IMR-90 (cell line): Measurements from ENCODE around the gene C17orf107. TPM values are rescaled to one million over a fixed set of nuclear protein-coding genes. Genes with fewer than 3 reads are reported as not detected.

Experiments used
- ATAC-seq: fragments of 200-7000 bp; cut with Tn5 transposase; 2 replicates; pipeline ENCODE4 v1.9.1; 2020; ENCODE audit warnings: low read depth, mild to moderate bottlenecking, moderate library complexity
- BruUV-seq: library from RNA; stranded (reverse); fragments of 400-500 nt; replicated peaks from 2 replicates; lab custom pipeline; 2021; lab: Mats Ljungman, UMichigan
- CTCF ChIA-PET: fragments of 300-600 bp; formaldehyde crosslinking; extraction: SDS; loops from one replicate; lab custom pipeline; 2021; ENCODE audit warnings: antibody characterized with exemption; lab: Yijun Ruan, JAX
- POLR2A ChIA-PET: fragments of 300-600 bp; sonication (Branson Sonifier 250); formaldehyde crosslinking; loops from one replicate; lab custom pipeline; 2022; ENCODE audit warnings: antibody characterized with exemption; ENCODE audit not compliant: unreplicated experiment; lab: Charles Lee
- DNase-seq: peaks from one replicate; pipeline ENCODE4 v3.0.0; 2013
- H2AFZ ChIP-seq: replicated peaks from 2 replicates; pipeline ENCODE3; 2013; ENCODE audit warnings: low read length, mild to moderate bottlenecking; ENCODE audit not compliant: poor library complexity
- H2AK5ac ChIP-seq: 2 replicates; pipeline ENCODE4 v1.6.1; 2013; ENCODE audit warnings: low read depth, low read length, inconsistent platforms
- H2AK9ac ChIP-seq: replicated peaks from 2 replicates; pipeline ENCODE3; 2013; ENCODE audit warnings: mild to moderate bottlenecking, low read depth, low read length, moderate library complexity; ENCODE audit not compliant: poor library complexity
- H2BK120ac ChIP-seq: 2 replicates; pipeline ENCODE4 v1.6.1; 2013; ENCODE audit warnings: low read depth, low read length, inconsistent platforms
- H2BK15ac ChIP-seq: 3 replicates; pipeline ENCODE4 v1.6.1; 2013; ENCODE audit warnings: low read depth, low read length, inconsistent platforms
- H2BK20ac ChIP-seq: 2 replicates; pipeline ENCODE4 v1.6.1; 2013; ENCODE audit warnings: low read depth, mild to moderate bottlenecking, inconsistent platforms, low read length, moderate library complexity
- H2BK5ac ChIP-seq: 2 replicates; pipeline ENCODE4 v1.6.1; 2013; ENCODE audit warnings: mild to moderate bottlenecking, low read depth, low read length, inconsistent platforms; ENCODE audit not compliant: poor library complexity, severe bottlenecking
- H3K14ac ChIP-seq: replicated peaks from 2 replicates; pipeline ENCODE4 v1.6.1; 2013; ENCODE audit warnings: low read depth, low read length, inconsistent platforms
- H3K18ac ChIP-seq: 2 replicates; pipeline ENCODE4 v1.6.1; 2013; ENCODE audit warnings: low read depth, low read length, control low read depth
- H3K23ac ChIP-seq: 2 replicates; pipeline ENCODE4 v1.6.1; 2013; ENCODE audit warnings: low read depth, low read length, inconsistent platforms
- H3K27ac ChIP-seq: 2 replicates; pipeline ENCODE4 v1.5.1; 2013; ENCODE audit warnings: mild to moderate bottlenecking, control low read depth, low read length; ENCODE audit not compliant: insufficient read depth
- H3K27me3 ChIP-seq: 2 replicates; pipeline ENCODE4 v1.6.1; 2013; ENCODE audit warnings: low read length; ENCODE audit not compliant: control insufficient read depth, insufficient read depth
- H3K36me3 ChIP-seq: 2 replicates; pipeline ENCODE4 v1.6.1; 2013; ENCODE audit warnings: low read length, mixed read lengths; ENCODE audit not compliant: control insufficient read depth, insufficient read depth
- H3K4ac ChIP-seq: 2 replicates; pipeline ENCODE4 v1.6.1; 2013; ENCODE audit warnings: low read depth, low read length, inconsistent platforms
- H3K4me1 ChIP-seq: 2 replicates; pipeline ENCODE4 v1.6.1; 2013; ENCODE audit warnings: low read length, mixed read lengths; ENCODE audit not compliant: control insufficient read depth, insufficient read depth
- H3K4me2 ChIP-seq: 2 replicates; pipeline ENCODE4 v1.6.1; 2013; ENCODE audit warnings: low read depth, mild to moderate bottlenecking, control low read depth, low read length, moderate library complexity
- H3K4me3 ChIP-seq: 2 replicates; pipeline ENCODE4 v1.5.1; 2013; ENCODE audit warnings: low read depth, mild to moderate bottlenecking, control low read depth, low read length, moderate library complexity; ENCODE audit not compliant: insufficient read depth
- H3K56ac ChIP-seq: 2 replicates; pipeline ENCODE4 v1.6.1; 2013; ENCODE audit warnings: low read length, inconsistent platforms; ENCODE audit not compliant: insufficient read depth; ENCODE audit errors: extremely low read depth
- H3K79me1 ChIP-seq, 2 experiments: 2 replicates each; pipeline ENCODE4 v1.6.1; 2013; ENCODE audit warnings: low read length in 2 of 2, inconsistent platforms in 1 of 2, low read depth in 1 of 2
- H3K9ac ChIP-seq: 2 replicates; pipeline ENCODE4 v1.6.1; 2013; ENCODE audit warnings: low read depth, low read length, control low read depth
- H3K9me1 ChIP-seq: 2 replicates; pipeline ENCODE4 v1.6.1; 2013; ENCODE audit warnings: low read length, inconsistent platforms; ENCODE audit not compliant: insufficient read depth
- H3K9me3 ChIP-seq: 2 replicates; pipeline ENCODE4 v1.6.1; 2013; ENCODE audit warnings: low read length; ENCODE audit not compliant: control insufficient read depth, insufficient read depth
- H4K20me1 ChIP-seq: 2 replicates; pipeline ENCODE4 v1.6.1; 2013; ENCODE audit warnings: low read length, inconsistent platforms; ENCODE audit not compliant: insufficient read depth
- H4K5ac ChIP-seq: 2 replicates; pipeline ENCODE4 v1.6.1; 2013; ENCODE audit warnings: mild to moderate bottlenecking, low read depth, low read length, control low read depth
- H4K8ac ChIP-seq, 2 experiments: 2 replicates each; pipeline ENCODE4 v1.6.1; 2013; ENCODE audit warnings: low read depth in 2 of 2, low read length in 2 of 2, control low read depth in 1 of 2, inconsistent platforms in 1 of 2
- H4K91ac ChIP-seq: 2 replicates; pipeline ENCODE4 v1.6.1; 2013; ENCODE audit warnings: low read depth, low read length, inconsistent platforms; ENCODE audit not compliant: insufficient read depth
- BHLHE40 ChIP-seq: fragments of 150-350 bp; IDR thresholded peaks from 2 replicates; pipeline ENCODE4 v1.6.1; 2016; ENCODE audit warnings: mild to moderate bottlenecking, low read depth, low read length
- CEBPB ChIP-seq: IDR thresholded peaks from 2 replicates; pipeline ENCODE4 v1.6.1; 2012; ENCODE audit warnings: low read depth, low read length, improper control_type of control experiment
- CHD1 ChIP-seq: IDR thresholded peaks from 2 replicates; pipeline ENCODE4 v1.6.1; 2012; ENCODE audit warnings: low read depth, low read length, improper control_type of control experiment
- FOS ChIP-seq: fragments of 150-350 bp; IDR thresholded peaks from 2 replicates; pipeline ENCODE4 v1.6.1; 2016; ENCODE audit warnings: low read depth, low read length
- MAFK ChIP-seq: IDR thresholded peaks from 2 replicates; pipeline ENCODE4 v1.6.1; 2012; ENCODE audit warnings: low read depth, low read length, improper control_type of control experiment
- MAZ ChIP-seq: IDR thresholded peaks from 2 replicates; pipeline ENCODE4 v1.6.1; 2012; ENCODE audit warnings: low read depth, mild to moderate bottlenecking, low read length, improper control_type of control experiment, moderate library complexity, borderline replicate concordance
- MXI1 ChIP-seq: IDR thresholded peaks from 2 replicates; pipeline ENCODE4 v1.6.1; 2012; ENCODE audit warnings: low read depth, mild to moderate bottlenecking, low read length, moderate library complexity, borderline replicate concordance
- NFE2L2 ChIP-seq: fragments of 150-350 bp; IDR thresholded peaks from 2 replicates; pipeline ENCODE4 v1.6.1; 2016; ENCODE audit warnings: low read depth, mild to moderate bottlenecking, low read length
- POLR2A ChIP-seq: IDR thresholded peaks from 2 replicates; pipeline ENCODE4 v1.6.1; 2012; ENCODE audit warnings: mild to moderate bottlenecking, low read depth, low read length
- RAD21 ChIP-seq: IDR thresholded peaks from 2 replicates; pipeline ENCODE4 v1.6.1; 2012; ENCODE audit warnings: low read length, improper control_type of control experiment
- RCOR1 ChIP-seq: IDR thresholded peaks from 2 replicates; pipeline ENCODE4 v1.6.1; 2012; ENCODE audit warnings: mild to moderate bottlenecking, low read length, improper control_type of control experiment; ENCODE audit not compliant: insufficient replicate concordance
- RFX5 ChIP-seq: IDR thresholded peaks from 2 replicates; pipeline ENCODE4 v1.8.0; 2012; ENCODE audit warnings: low read depth, mild to moderate bottlenecking, low read length, moderate library complexity
- SMC3 ChIP-seq: fragments of 150-350 bp; IDR thresholded peaks from 2 replicates; pipeline ENCODE4 v1.6.1; 2016; ENCODE audit warnings: low read depth, mild to moderate bottlenecking, antibody characterized with exemption, low read length, moderate library complexity
- WGBS, 2 experiments: methylation state at CpG; one replicate each; pipeline versions ENCODE4 v1.1.5 to v1.1.7; 2013; ENCODE audit warnings: missing lambda C conversion rate in 2 of 2; ENCODE audit not compliant: insufficient read length in 1 of 2; ENCODE audit errors: extremely low coverage in 2 of 2; 5-methylcytosine and 5-hydroxymethylcytosine counted together
- dilution Hi-C: fragments of 300-500 bp; cut with HindIII; formaldehyde crosslinking; loops from one replicate; pipeline ENCODE4 v1.14.3; 2018; ENCODE audit warnings: low sequenced_read_pairs; ENCODE audit not compliant: unreplicated experiment
- in situ Hi-C: fragments of 300-500 bp; cut with MboI; formaldehyde crosslinking; loops from 3 replicates; pipeline ENCODE4 v1.14.3; 2019; ENCODE audit warnings: low sequenced_read_pairs, inconsistent platforms, mixed read lengths
- intact Hi-C: fragments of 100-400 bp; cut with micrococcal nuclease; formaldehyde crosslinking; loops from 2 replicates; pipeline ENCODE4 v1.10.0; 2022
- polyA plus RNA-seq, 3 experiments: library from polyadenylated mRNA; depleted of rRNA; stranded (reverse); fragments of >200 nt; gene quantifications; 2 replicates each; pipeline ENCODE4 v1.2.3, GENCODE V29; 2012; ENCODE audit warnings: low replicate concordance in 1 of 3
- total RNA-seq: library from RNA; depleted of rRNA; stranded (reverse); fragments of >200 nt; gene quantifications from 2 replicates; pipeline ENCODE4 v1.2.3, GENCODE V29; 2012
- TF ChIP-seq, protein P1 (sequence below): fragments of 150-350 bp; IDR thresholded peaks from 2 replicates; pipeline ENCODE4 v1.6.1; 2016; ENCODE audit warnings: low read depth, mild to moderate bottlenecking, low read length, moderate library complexity, borderline replicate concordance
- TF ChIP-seq, protein P2 (sequence below): fragments of 150-350 bp; IDR thresholded peaks from 2 replicates; pipeline ENCODE4 v1.6.1; 2017; ENCODE audit warnings: mild to moderate bottlenecking, antibody characterized with exemption, low read length, low read depth
- TF ChIP-seq, protein P3 (sequence below): conservative IDR thresholded peaks from 2 replicates; pipeline ENCODE4 v1.5.1; 2012; ENCODE audit warnings: mild to moderate bottlenecking, low read depth, low read length, improper control_type of control experiment

The C17orf107 gene
- total and polyA plus RNA-seq, 2 of the 4 experiments (the other 2 are of a cell fraction) = 0.54 to 0.82 TPM

DNA sequence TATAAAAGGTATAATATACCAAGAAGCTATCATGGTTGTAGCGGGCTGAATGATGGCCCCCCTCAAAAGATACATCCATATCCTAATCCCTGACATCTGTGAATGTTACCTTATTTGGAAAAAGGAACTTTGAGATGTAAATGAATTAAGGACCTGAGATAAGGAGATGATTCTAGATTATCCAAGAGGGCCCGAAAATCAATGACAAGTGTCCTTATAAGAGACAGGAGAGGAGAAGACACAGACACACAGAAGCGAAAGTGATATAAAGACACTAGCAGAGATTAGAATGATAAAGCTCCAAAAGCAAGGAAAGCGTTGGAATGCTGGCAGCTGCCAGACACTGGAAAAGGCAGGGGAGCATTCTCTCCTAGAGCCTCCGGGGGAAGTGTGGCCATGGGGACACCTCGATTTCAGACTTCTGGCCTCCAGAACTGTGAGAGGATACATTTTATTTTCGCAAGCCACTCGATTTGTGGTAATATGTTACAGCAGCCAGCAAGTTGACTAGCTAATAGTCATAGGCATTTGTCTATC lies 20.2 kb downstream of the C17orf107 start:
- Histone ChIP-seq H4K20me1 (no peaks in the 10 kb centered on the region), H3K9me3 (no peaks in the 10 kb centered on the region), H2BK20ac (no peak overlapping the region), H3K27ac (no peak overlapping the region), H2AFZ (peak overlapping the region; percentile 63), H3K9ac (no peak overlapping the region), H3K56ac (no peak overlapping the region), H3K79me1 (no peaks in the 10 kb centered on the region), H3K36me3 (no peaks in the 10 kb centered on the region), H3K9me1 (no peaks in the 10 kb centered on the region), H3K4me2 (no peak overlapping the region), H3K4ac (no peak overlapping the region), H2BK5ac (no peak overlapping the region), H3K23ac (no peak overlapping the region), H3K14ac (no peak overlapping the region), H2BK15ac (no peak overlapping the region), H2AK9ac (no peak overlapping the region), H3K18ac (no peak overlapping the region), H4K8ac (no peak overlapping the region), H3K27me3 (no peaks in the 10 kb centered on the region), H3K4me1 (0 out of 2 replicates have a peak, but pooled peaks cover 2% of the 10 kb centered on the region), H4K5ac (no peak overlapping the region), H2AK5ac (no peak overlapping the region), H4K91ac (no peak overlapping the region), H2BK120ac (no peak overlapping the region), H3K4me3 (no peak overlapping the region)
- ChIA-PET CTCF (interaction anchor here (0.9 to 1.9 kb wide), 2 partner anchors 10 to 106 kb away, joined by 3 to 15 read pairs; no protein-coding TSS in a partner anchor), POLR2A (interaction anchor here (1.0 kb wide), 1 partner anchor 11 kb away, joined by 3 read pairs; no protein-coding TSS in a partner anchor)
- intact Hi-C loops = no loop called here
- TF ChIP-seq RCOR1 (no peak), RFX5 (no peak), NFE2L2 (no peak), MXI1 (no peak), MAZ (no peak), POLR2A (no peak), MAFK (no peak), SMC3 (no peak), CHD1 (no peak), BHLHE40 (no peak), FOS (no peak), CEBPB (no peak), RAD21 (no peak)
- TF ChIP-seq, protein P1, sequence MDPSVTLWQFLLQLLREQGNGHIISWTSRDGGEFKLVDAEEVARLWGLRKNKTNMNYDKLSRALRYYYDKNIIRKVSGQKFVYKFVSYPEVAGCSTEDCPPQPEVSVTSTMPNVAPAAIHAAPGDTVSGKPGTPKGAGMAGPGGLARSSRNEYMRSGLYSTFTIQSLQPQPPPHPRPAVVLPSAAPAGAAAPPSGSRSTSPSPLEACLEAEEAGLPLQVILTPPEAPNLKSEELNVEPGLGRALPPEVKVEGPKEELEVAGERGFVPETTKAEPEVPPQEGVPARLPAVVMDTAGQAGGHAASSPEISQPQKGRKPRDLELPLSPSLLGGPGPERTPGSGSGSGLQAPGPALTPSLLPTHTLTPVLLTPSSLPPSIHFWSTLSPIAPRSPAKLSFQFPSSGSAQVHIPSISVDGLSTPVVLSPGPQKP = no peak
- TF ChIP-seq, protein P2, sequence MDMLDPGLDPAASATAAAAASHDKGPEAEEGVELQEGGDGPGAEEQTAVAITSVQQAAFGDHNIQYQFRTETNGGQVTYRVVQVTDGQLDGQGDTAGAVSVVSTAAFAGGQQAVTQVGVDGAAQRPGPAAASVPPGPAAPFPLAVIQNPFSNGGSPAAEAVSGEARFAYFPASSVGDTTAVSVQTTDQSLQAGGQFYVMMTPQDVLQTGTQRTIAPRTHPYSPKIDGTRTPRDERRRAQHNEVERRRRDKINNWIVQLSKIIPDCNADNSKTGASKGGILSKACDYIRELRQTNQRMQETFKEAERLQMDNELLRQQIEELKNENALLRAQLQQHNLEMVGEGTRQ = no peak
- TF ChIP-seq, protein P3, sequence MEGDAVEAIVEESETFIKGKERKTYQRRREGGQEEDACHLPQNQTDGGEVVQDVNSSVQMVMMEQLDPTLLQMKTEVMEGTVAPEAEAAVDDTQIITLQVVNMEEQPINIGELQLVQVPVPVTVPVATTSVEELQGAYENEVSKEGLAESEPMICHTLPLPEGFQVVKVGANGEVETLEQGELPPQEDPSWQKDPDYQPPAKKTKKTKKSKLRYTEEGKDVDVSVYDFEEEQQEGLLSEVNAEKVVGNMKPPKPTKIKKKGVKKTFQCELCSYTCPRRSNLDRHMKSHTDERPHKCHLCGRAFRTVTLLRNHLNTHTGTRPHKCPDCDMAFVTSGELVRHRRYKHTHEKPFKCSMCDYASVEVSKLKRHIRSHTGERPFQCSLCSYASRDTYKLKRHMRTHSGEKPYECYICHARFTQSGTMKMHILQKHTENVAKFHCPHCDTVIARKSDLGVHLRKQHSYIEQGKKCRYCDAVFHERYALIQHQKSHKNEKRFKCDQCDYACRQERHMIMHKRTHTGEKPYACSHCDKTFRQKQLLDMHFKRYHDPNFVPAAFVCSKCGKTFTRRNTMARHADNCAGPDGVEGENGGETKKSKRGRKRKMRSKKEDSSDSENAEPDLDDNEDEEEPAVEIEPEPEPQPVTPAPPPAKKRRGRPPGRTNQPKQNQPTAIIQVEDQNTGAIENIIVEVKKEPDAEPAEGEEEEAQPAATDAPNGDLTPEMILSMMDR = no peak
- in situ Hi-C loops = loop anchor here (10.0 kb wide), 1 partner anchor 135 kb away; no protein-coding TSS in a partner anchor
- DNase-seq (no peak), ATAC-seq (peak; percentile 54)
- dilution Hi-C loops = no loop called here
- no TSS peak for BruUV-seq
- WGBS, 2 experiments = 86% methylated on average over 1 of the region's 8 CpGs; no CpG with 5 or more reads in 1 of the 2 experiments
